ENCODE measurements around the gene WASHC4. TPM values are rescaled to one million over a fixed set of nuclear protein-coding genes. Genes with fewer than 3 reads are reported as not detected.

The WASHC4 gene
- total and polyA plus RNA-seq, 2 donors (not counting 3 experiments of a cell fraction or from before 2014, with no cell fraction given) = 30.4 to 123 TPM

GRCh38 chr12:105107171-105107493 is 399 bp upstream of the WASHC4 start:
- TF ChIP-seq MYC (IDR thresholded peaks at IDR 0.05; ENCODE audit: low read depth, low read length) (no peak), GATA2 (IDR thresholded peaks at IDR 0.05; ENCODE audit: insufficient read depth, insufficient read length, low read depth, low read length) (no peak), JUN (IDR thresholded peaks at IDR 0.05; ENCODE audit: borderline replicate concordance, insufficient read depth, insufficient read length, low read depth) (no peak), FOS (IDR thresholded peaks at IDR 0.05; ENCODE audit: borderline replicate concordance, insufficient read depth, low read length) (no peak), POLR2A (IDR thresholded peaks at IDR 0.05; ENCODE audit: low read depth, low read length) (no peak), CTCF (IDR thresholded peaks at IDR 0.05; ENCODE audit: extremely low read depth in 1 of 2, insufficient read depth in 1 of 2, low read depth in 1 of 2, low read length in 2 of 2) (no peak), POLR2AphosphoS5 (IDR thresholded peaks at IDR 0.05; ENCODE audit: insufficient read depth, low read depth, low read length) (no peak), MAX (IDR thresholded peaks at IDR 0.05; ENCODE audit: insufficient read depth, insufficient read length) (no peak), EZH2 (IDR thresholded peaks at IDR 0.05; ENCODE audit: borderline replicate concordance, low read depth, low read length, severe bottlenecking) (no peak)
- Histone ChIP-seq H3K4me2 (ENCODE audit: insufficient read depth, low read length) (peak overlapping the region; percentile 89), H3K4me1 (ENCODE audit: control insufficient read depth, extremely low read depth, insufficient read depth, low read length) (peaks cover 20% of the 10 kb centered on the region), H3K36me3 (ENCODE audit: control insufficient read depth in 2 of 2, extremely low read depth in 1 of 2, insufficient read depth in 2 of 2, low read length in 2 of 2) (peaks cover 0 to 5% of the 10 kb centered on the region in 2 experiments), H3K27ac (ENCODE audit: insufficient read depth, low read depth, low read length) (peak overlapping the region; percentile 18), H3K9ac (replicated peaks; ENCODE audit: extremely low read depth, insufficient read depth, low read length) (peak overlapping the region; percentile 83), H2AFZ (ENCODE audit: low read depth, low read length) (peak overlapping the region; percentile 90), H4K20me1 (replicated peaks; ENCODE audit: control insufficient read depth, extremely low read depth, insufficient read depth, low read length) (no peaks in the 10 kb centered on the region), H3K27me3 (ENCODE audit: control insufficient read depth in 2 of 2, insufficient read depth in 2 of 2, low read length in 2 of 2) (no peaks in the 10 kb centered on the region), H3K9me3 (replicated peaks; ENCODE audit: control insufficient read depth, insufficient read depth, low read length) (no peaks in the 10 kb centered on the region), H3K79me2 (ENCODE audit: control insufficient read depth, insufficient read depth, low read length) (peaks cover 43% of the 10 kb centered on the region), H3K4me3 (replicated peaks in 1 of 3; ENCODE audit: insufficient read depth in 1 of 3, low read depth in 1 of 3, low read length in 3 of 3) (peak overlapping the region; percentile 11 to 96 (median 72)), H3K9me1 (replicated peaks; ENCODE audit: control insufficient read depth, extremely low read depth, insufficient read depth, low read length) (no peaks in the 10 kb centered on the region)
- CTCF ChIA-PET = interaction anchor here (1.3 to 3.5 kb wide), 5 partner anchors 8 to 725 kb away, joined by 3 to 13 read pairs (median 5); partner anchors contain the start of gene ALDH1L2
- BruUV-seq (replicated peaks) = TSS peak; percentile 64
- FAIRE-seq (peak; percentile 47), DNase-seq (ENCODE audit: low read depth, low spot score) (no peak)
- intact Hi-C loops (cut with micrococcal nuclease) (loop anchor here (2.0 to 5.0 kb wide), 4 partner anchors 22 to 905 kb away; partner anchors contain the start of genes ALDH1L2 and EID3), dilution Hi-C loops (cut with MboI; ENCODE audit: extremely low pct_ligation_motif_present, low sequenced_read_pairs) (no loop called here)
- POLR2A ChIA-PET = interaction anchor here (1.0 to 1.6 kb wide), 3 partner anchors 129 to 969 kb away, joined by 3 to 4 read pairs (median 3); partner anchors contain the start of genes APPL2 and NFYB
